Retina (tissue), 1 donor: Measurements from ENCODE around the gene RNF169.
"Not testable (repeated sequence)": the region's sequence is repeated elsewhere in the genome, so short reads cannot be mapped to it uniquely, and the experiment has no call there.

Experiments
- DNase-seq: peaks from one replicate; pipeline ENCODE4 v3.0.0-alpha.2; 2016

Gene RNF169

DNA sequence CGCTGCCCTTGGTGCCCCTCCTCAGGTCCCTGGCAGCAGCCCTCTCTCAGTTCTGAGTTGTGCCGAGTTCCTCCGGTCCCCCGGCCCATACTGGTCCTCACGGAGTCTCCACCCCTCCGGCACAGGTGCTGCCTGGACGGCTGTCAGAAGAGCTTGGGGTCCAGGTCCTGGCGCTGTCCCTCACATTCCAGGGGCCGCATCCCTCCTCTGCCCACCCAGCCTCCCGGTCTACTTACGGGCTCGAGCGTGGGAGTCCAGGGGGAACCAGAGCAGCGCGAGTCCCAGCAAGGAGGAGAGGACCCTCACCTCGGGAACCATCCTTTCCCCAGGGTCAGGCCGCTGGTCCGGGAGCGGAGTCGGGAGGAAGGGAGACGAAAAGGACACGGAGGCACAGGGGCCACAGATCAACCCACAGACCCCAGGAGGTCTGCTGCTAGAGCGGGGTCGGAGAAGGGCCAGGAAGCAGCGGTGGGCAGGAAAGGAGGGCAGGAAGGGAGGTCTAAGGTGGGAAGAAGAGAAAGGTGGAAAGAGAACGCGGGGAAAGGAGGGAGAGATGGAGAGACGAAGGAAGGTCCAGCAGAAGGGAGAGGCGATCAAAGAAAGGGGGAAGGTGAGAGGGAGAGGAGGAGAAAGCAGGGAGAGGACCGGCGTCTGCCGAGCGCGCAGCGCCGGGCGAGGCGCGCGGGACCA is 17.9 kb upstream of the RNF169 start:
- peak; percentile 41 for DNase-seq

GRCh38 chr11:74731301-74732094 is 17.2 kb upstream of the RNF169 start, which contains the start of gene CHRDL2:
Gene CHRDL2 (minus strand): TSS chr11:74731426. CDS start chr11:74730888, 538 bp downstream.
- peak; percentile 38 for DNase-seq

DNA sequence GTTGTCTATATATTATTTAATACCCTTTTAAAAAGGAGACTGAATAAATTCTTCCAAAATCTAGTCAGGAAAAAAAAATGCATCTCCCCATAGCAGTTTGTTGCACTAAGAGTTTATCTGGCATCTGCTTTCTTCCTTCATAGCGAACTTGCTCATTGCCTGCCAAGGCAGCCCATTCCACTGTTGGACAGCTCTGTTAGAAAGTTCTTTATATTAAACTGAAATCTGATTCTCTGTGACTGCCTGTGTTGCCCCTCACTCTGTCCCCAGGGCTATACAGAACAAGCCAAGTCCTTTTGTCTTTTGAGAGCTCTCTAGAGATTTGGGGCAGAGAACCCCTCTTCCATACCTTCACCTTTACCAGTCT is 14.1 kb upstream of the RNF169 start:
- DNase-seq: no peak

DNA sequence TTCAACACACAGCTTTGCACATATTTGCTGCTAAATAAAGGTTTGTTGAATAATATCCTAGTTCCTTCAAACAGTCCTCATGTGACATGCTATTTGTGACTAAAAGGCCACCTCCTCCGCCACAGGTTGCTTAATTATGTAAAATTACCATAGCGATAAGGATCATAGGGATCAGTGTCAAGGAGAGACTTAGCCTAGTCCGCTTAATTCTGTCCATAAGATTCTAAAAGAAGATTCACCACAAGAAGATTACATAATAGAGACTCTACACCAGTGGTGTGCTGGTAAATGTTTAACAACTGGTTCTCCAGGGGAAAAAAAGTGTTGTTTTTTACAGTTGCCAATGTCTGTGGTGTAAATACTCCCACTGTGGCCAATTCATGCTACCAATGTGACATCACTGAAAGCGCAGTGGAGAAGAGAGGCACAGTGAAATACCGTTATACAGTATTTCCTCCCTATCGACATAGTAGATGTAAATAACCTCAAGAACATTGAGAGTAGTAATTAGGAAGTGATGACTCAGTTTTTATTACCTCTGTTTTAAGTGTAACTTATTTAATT is 13.2 kb upstream of the RNF169 start:
- no peak for DNase-seq

DNA sequence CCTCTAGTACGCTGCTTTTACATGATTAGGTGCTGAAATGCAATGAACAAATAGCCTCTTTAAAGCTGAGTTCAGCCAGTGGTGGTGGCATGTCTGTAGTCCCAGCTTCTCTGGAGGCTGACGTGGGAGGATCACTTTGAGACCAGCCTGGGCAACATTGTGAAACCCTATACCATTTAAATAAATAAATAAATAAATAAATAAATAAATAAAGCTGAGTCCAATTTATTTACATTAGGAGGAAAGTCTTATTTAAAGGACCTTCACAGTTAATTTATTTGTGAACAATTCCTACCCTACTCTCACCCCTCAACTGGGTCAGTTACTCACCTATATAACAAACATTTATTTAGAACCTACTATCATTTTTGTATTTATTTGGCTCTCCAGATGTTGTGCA is 12.6 kb upstream of the RNF169 start:
- DNase-seq: no peak

- peak; percentile 59 for DNase-seq
These were observed 8.9 kb upstream of the RNF169 start for GRCh38 chr11:74739546-74740270.

DNA sequence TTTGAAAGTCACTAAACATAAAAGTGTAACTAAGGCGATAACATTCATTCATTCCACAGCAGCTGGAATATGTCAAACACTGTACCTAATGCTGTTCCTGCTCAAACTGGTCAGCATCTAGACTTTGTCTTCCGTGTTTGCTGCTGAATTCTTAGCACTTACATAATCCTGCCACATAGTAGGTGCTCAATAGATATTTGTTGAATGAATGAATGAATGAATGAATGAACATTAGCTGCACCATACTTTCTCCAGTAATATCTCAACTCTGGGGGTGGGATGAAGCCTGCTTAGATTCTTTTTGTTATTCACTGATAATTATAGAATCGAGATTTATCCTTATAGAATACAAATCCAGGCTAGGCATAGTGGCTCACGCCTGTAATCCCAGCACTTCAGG is 6.6 kb upstream of the RNF169 start:
- DNase-seq: no peak

DNA sequence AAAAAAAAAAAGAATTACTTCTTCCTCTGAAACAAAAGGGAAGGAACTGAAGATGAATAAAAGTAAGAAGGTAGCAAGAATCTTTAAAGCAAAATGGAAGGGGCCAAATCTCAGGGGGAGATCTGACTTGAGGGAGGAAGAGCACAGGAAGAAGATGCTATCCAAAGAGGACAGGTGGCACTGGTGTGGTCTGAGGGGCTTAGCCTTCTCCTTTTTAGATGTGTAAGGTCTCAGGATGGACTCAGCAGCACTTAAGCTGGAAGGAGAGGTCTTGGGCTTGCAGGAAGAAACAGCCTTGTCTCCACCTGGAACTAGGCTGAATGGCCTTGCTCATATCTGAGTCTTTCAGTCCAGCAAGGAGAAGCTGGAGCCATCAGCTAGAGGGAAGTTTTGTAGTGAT is 5.0 kb upstream of the RNF169 start:
- DNase-seq: no peak

DNA sequence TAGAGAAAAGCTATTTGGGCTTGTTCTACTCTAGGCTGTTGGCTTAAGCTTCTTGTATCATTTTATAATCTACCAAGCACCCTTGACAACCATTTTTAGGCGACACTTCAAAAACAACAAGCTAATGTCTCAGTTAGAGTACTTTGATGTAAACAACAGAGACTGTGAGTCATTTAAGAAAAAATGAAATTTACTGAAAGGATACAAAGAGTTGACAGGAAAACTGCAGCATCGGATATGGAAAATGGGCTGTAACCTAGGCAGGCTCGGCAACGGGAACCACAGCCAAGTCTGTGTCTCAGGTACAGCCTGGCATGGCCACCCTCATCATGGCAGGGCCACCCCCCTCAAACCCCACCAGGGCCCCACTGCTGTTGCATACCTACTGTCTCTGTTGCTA is 4.4 kb upstream of the RNF169 start:
- DNase-seq: no peak

GRCh38 chr11:74746868-74747267 is 1.8 kb upstream of the RNF169 start:
- DNase-seq: no peak

GRCh38 chr11:74749127-74749964 is 697 bp downstream of the RNF169 start:
- DNase-seq: peak; percentile 75

GRCh38 chr11:74749965-74750296 is 1.3 kb downstream of the RNF169 start:
- DNase-seq: no peak

DNA sequence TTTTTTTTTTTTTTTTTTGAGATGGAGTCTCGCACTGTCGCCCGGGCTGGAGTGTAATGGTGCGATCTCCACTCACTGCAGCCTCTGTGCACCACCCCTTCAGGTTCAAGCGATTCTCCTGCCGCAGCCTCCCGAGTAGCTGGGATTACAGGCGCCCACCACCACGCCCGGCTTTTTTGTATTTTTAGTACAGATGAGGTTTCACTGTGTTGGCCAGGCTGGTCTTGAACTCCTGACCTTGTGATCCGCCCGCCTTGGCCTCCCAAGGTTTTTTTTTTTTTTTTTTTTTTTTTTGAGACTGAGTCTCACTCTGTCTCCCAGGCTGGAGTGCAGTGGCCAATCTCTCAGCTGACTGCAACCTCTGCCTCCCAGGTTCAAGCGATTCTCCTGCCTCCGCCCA is 1.9 kb downstream of the RNF169 start:
- not testable (repeated sequence) for DNase-seq

- no peak for DNase-seq
These were observed 2.7 kb downstream of the RNF169 start for GRCh38 chr11:74751303-74751702.

GRCh38 chr11:74754507-74755252 is 6.0 kb downstream of the RNF169 start:
- no peak for DNase-seq

DNA sequence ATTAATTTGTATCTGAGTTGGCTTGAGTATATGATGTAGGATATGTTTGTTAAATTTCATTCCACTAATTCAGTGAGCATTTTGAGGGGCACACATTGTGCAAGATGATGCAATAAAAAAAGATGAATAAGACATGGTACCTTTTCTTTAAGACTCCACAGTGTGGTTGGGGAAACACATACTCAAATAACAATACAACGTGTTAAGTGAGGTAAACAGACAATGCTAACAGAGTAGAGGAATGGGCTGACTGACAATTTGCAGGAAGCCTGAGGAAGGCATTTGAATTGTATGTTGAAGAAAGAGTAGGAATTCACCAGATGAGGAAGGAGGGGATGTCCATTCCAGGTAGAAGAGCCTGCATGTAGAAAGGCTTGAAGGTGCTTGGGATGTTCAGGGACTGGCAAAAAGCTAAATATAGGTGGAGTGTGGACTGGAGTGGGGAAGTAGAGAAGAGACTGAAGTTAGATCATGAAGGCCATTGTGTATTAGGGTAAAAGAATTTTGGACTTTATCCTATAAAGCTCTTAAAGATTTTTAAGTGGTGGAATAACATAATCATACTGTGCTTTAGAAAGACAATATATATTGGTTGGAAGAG is 6.8 kb downstream of the RNF169 start:
- DNase-seq: no peak

GRCh38 chr11:74756571-74756970 is 7.9 kb downstream of the RNF169 start:
- no peak for DNase-seq

GRCh38 chr11:74766905-74767304 is 18.3 kb downstream of the RNF169 start:
- DNase-seq: no peak

DNA sequence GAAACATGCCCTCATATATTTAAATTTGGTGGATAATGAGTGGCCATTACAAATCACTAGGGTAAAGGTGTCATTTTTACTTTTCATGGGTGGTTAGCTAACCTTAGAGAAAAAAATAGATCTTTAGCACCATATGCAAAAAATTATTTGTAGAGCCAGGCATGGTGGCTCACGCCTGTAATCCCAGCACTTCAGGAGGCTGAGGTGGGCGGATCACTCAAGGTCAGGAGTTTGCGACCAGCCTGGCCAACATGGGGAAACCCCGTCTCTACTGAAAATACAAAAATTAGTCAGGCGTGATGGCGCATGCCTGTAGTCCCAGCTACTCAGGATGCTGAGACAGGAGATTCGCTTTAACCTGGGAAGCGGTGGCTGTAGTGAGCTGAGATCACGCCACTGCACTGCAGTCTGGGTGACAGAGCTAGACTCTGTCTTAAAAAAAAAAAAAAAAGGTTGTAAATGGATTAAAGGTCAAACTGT is 19.6 kb downstream of the RNF169 start:
- DNase-seq: not testable (repeated sequence)

GRCh38 chr11:74769055-74769707 is 20.5 kb downstream of the RNF169 start:
- DNase-seq: no peak

DNA sequence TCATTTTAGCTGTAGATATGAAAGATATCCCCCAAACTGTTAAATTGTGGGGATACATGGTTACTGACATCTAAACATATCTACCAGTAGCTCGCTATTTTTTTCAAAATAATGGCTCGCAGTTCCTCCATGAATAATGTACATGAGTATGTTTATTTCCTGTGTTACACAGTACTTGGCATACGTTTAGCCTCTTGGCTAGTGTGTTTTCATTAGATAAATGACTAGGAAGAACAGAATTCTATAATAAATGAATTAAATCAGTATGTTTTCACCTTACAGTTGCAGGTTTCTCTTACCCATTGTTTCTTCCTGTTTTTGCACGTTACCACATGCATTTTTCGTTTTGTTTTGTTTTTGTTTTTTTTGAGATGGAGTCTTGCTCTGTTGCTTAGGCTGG is 21.8 kb downstream of the RNF169 start:
- no peak for DNase-seq
